GM12873 (cell line): ENCODE measurements around the gene CPVL.

ENCODE experiments used
- TF ChIP-seq, protein P1 (sequence below): IDR thresholded peaks from 2 replicates; pipeline ENCODE4 v1.5.1; 2012; ENCODE audit warnings: low read depth, mild to moderate bottlenecking, moderate library complexity, low read length, control low read depth; ENCODE audit not compliant: insufficient read depth; ENCODE audit errors: missing control alignments

Gene CPVL

GRCh38 chr7:29132980-29133379 lies 13.4 kb downstream of the CPVL start:
- TF ChIP-seq, protein P1, sequence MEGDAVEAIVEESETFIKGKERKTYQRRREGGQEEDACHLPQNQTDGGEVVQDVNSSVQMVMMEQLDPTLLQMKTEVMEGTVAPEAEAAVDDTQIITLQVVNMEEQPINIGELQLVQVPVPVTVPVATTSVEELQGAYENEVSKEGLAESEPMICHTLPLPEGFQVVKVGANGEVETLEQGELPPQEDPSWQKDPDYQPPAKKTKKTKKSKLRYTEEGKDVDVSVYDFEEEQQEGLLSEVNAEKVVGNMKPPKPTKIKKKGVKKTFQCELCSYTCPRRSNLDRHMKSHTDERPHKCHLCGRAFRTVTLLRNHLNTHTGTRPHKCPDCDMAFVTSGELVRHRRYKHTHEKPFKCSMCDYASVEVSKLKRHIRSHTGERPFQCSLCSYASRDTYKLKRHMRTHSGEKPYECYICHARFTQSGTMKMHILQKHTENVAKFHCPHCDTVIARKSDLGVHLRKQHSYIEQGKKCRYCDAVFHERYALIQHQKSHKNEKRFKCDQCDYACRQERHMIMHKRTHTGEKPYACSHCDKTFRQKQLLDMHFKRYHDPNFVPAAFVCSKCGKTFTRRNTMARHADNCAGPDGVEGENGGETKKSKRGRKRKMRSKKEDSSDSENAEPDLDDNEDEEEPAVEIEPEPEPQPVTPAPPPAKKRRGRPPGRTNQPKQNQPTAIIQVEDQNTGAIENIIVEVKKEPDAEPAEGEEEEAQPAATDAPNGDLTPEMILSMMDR: no peak

DNA sequence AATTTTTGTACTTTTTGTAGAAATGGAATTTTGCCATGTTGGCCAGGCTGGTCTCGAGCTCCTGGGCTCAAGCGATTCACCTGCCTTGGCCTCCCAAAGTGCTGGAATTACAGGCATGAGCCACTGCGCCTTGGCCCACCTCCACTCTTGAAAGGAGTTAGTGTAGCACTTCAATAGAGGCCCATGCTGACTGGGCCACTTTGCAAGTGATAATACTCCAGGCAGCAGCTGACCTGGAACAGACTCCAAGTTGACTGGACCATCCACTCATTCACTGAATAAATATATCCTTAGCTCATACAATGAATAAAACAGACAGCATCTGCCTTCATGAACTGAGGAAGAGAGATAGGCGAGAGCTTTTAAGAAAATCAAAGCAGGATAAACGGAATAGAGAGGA lies 14.7 kb downstream of the CPVL start:
- TF ChIP-seq, protein P1: no peak

DNA sequence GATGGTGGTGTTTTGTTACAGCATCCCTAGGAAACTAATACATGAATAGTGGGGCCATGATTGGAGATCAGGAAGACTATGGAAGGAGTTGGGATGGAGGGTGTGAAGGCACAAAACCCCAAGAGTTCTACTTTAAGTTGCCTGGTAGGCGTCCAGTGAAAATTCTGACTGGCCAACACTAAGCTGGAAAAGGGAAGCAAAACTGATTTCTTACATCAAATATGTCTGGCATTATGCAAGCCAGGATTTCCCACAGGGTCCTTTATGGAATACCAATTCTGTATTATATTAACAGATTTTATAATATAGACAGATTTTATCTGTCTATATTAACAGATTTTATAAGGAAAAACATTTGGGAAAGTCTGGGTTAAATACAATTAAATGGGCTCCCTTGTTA lies 16.2 kb downstream of the CPVL start:
- TF ChIP-seq, protein P1: no peak

DNA sequence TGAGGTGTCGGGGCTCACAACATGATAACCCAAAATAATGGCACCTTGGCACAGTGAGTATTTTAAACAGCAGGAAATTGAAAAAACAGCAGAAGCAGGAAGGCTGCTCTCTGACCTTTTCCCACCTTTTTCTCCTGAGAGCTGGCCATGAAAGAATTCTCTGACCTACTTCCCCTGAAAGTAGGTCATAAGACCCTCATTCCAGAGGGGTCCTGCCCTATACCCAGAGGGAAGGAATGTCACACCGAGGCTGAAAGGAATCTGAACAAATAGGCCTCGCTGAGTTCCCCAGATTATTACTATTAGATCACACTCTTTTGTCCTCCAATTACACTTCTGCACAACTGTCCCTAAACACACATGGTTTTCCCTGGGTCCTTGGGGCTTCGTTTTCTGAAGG lies 18.8 kb downstream of the CPVL start:
- TF ChIP-seq, protein P1: no peak

DNA sequence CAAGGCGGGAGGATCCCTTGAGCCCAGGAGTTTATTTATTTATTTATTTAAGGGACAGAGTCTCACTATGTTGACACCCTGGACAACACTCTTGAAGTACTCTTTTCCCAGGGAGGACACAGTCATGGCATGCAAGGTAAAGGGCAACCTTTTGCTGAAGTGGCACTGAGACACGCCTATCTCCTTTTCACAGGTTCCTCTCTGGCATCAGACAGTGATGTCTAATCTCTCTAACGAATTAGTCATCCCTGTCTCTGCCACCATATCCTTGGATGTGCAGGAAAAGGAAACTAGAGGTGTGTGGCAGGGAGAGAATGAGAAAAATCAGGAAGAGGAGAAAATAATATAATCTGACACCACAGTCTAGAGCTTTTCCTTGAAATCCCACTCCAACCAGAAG lies 19.5 kb downstream of the CPVL start:
- TF ChIP-seq, protein P1: no peak

- TF ChIP-seq, protein P1: no peak
These were observed 22.6 kb downstream of the CPVL start for GRCh38 chr7:29123626-29124190.

DNA sequence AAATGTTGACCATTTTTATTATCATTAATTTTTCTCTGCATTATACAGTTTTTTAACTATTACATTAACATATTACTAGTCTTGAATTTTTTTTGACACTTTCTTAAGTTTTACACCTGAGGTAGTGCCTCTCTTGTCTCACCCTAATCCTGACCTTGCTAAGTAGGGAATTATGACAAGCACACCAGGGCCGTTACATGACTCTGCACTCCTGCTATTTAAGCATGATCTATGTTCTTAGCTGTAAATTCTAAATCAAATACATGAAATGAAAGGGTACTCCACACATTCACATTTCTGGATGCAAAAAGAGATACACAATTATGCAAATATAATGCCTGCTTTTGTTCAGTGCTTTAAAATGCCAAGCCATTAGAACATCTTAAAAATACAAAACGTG lies 23.6 kb downstream of the CPVL start:
- TF ChIP-seq, protein P1: no peak
